ENCODE measurements around the gene DOCK2. TPM values are rescaled to one million over a fixed set of nuclear protein-coding genes. Genes with fewer than 3 reads are reported as not detected.

The DOCK2 gene
- total and polyA plus RNA-seq, 3 donors from 2014 or later, result 6.8 to 8.9 (median 7.3) TPM

- Histone ChIP-seq H3K4me3 (no peak overlapping the region), H3K36me3 (ENCODE audit: low read depth, missing control alignments) (no peaks in the 10 kb centered on the region), H3K9me3 (no peaks in the 10 kb centered on the region), H3K4me1 (no peaks in the 10 kb centered on the region), H3K27me3 (no peaks in the 10 kb centered on the region), H3K27ac (no peak overlapping the region)
- no peak for TF ChIP-seq CTCF (IDR thresholded peaks at IDR 0.05)
- TF ChIP-seq POLR2A (IDR thresholded peaks at IDR 0.05), result no peak
- WGBS, 2 donors, result 92 to 93% methylated on average over 1 of the region's 1 CpG
- intact Hi-C loops (cut with DNase I; ENCODE audit: low total_unique reads), result no loop called here
- DNase-seq, result no peak
Observed at GRCh38 chr5:169595172-169595820, 41.8 kb upstream of the DOCK2 start.

GRCh38 chr5:169599451-169599850 lies 37.6 kb upstream of the DOCK2 start:
- Histone ChIP-seq H3K27ac (no peak overlapping the region), H3K4me3 (no peak overlapping the region), H3K36me3 (ENCODE audit: low read depth, missing control alignments) (no peaks in the 10 kb centered on the region), H3K27me3 (no peaks in the 10 kb centered on the region), H3K9me3 (no peaks in the 10 kb centered on the region), H3K4me1 (no peaks in the 10 kb centered on the region)
- WGBS, 2 donors, result 76 to 84% methylated on average over 4 of the region's 4 CpGs
- no peak for TF ChIP-seq CTCF (IDR thresholded peaks at IDR 0.05)
- no peak for TF ChIP-seq POLR2A (IDR thresholded peaks at IDR 0.05)
- DNase-seq, result no peak
- intact Hi-C loops (cut with DNase I; ENCODE audit: low total_unique reads), result no loop called here

- no peaks in the 10 kb centered on the region for H3K36me3 ChIP-seq (ENCODE audit: low read depth, missing control alignments)
- intact Hi-C loops (cut with DNase I; ENCODE audit: low total_unique reads), result no loop called here
- no peak for TF ChIP-seq POLR2A (IDR thresholded peaks at IDR 0.05)
- no peak for TF ChIP-seq CTCF (IDR thresholded peaks at IDR 0.05)
- H3K9me3 ChIP-seq, result no peaks in the 10 kb centered on the region
- H3K27me3 ChIP-seq, result no peaks in the 10 kb centered on the region
- H3K4me1 ChIP-seq, result no peaks in the 10 kb centered on the region
- DNase-seq, result no peak
- H3K4me3 ChIP-seq, result no peak overlapping the region
- H3K27ac ChIP-seq, result no peak overlapping the region
Observed at GRCh38 chr5:169602535-169602934, 34.5 kb upstream of the DOCK2 start.

- WGBS, 2 donors, result 95 to 96% methylated on average over 3 of the region's 3 CpGs
- Histone ChIP-seq H3K36me3 (ENCODE audit: low read depth, missing control alignments) (no peaks in the 10 kb centered on the region), H3K4me1 (no peaks in the 10 kb centered on the region), H3K27ac (no peak overlapping the region), H3K27me3 (no peaks in the 10 kb centered on the region), H3K9me3 (no peaks in the 10 kb centered on the region), H3K4me3 (no peak overlapping the region)
- intact Hi-C loops (cut with DNase I; ENCODE audit: low total_unique reads), result no loop called here
- no peak for DNase-seq
- TF ChIP-seq CTCF (IDR thresholded peaks at IDR 0.05) (no peak), POLR2A (IDR thresholded peaks at IDR 0.05) (no peak)
Observed at GRCh38 chr5:169606279-169606678, 30.8 kb upstream of the DOCK2 start.

- no peak overlapping the region for H3K27ac ChIP-seq
- DNase-seq, result no peak
- no peaks in the 10 kb centered on the region for H3K9me3 ChIP-seq
- TF ChIP-seq POLR2A (IDR thresholded peaks at IDR 0.05) (no peak), CTCF (IDR thresholded peaks at IDR 0.05) (no peak)
- intact Hi-C loops (cut with DNase I; ENCODE audit: low total_unique reads), result no loop called here
- H3K36me3 ChIP-seq (ENCODE audit: low read depth, missing control alignments), result no peaks in the 10 kb centered on the region
- WGBS, 2 donors, result 45 to 57% methylated on average over 2 of the region's 2 CpGs
- no peak overlapping the region for H3K4me3 ChIP-seq
- no peaks in the 10 kb centered on the region for H3K27me3 ChIP-seq
- H3K4me1 ChIP-seq, result no peaks in the 10 kb centered on the region
Observed at GRCh38 chr5:169607882-169608281, 29.2 kb upstream of the DOCK2 start.
